ENCODE data around the gene FBXW5.

GRCh38 chr9:136960938-136961275, 16.4 kb upstream of the FBXW5 start:
- TF ChIP-seq GRHL2 (CRISPR knock-in tag; IDR thresholded peaks at IDR 0.05; ENCODE audit: insufficient replicate concordance, severe bottlenecking) (no peak), OVOL2 (CRISPR knock-in tag; IDR thresholded peaks at IDR 0.05; ENCODE audit: borderline replicate concordance) (no peak), E2F1 (CRISPR knock-in tag; IDR thresholded peaks at IDR 0.05) (no peak), CTCF (IDR thresholded peaks at IDR 0.05) (no peak), NFE2L1 (CRISPR knock-in tag; IDR thresholded peaks at IDR 0.05) (no peak), RORB (CRISPR knock-in tag; IDR thresholded peaks at IDR 0.05) (no peak), NR3C1 (CRISPR knock-in tag; conservative IDR thresholded peaks at IDR 0.05; ENCODE audit: low read depth) (no peak), FOXP4 (CRISPR knock-in tag; IDR thresholded peaks at IDR 0.05) (no peak), CREB1 (CRISPR knock-in tag; IDR thresholded peaks at IDR 0.05) (no peak), ATF2 (CRISPR knock-in tag; IDR thresholded peaks at IDR 0.05; ENCODE audit: borderline replicate concordance, low read depth) (no peak), TP53 (CRISPR knock-in tag; IDR thresholded peaks at IDR 0.05) (no peak), ZBTB43 (CRISPR knock-in tag; IDR thresholded peaks at IDR 0.05) (no peak), MAX (CRISPR knock-in tag; IDR thresholded peaks at IDR 0.05) (no peak)

Measured in WTC11 (cell line).